Measurements from ENCODE around the gene DOCK4. TPM values are rescaled to one million over a fixed set of nuclear protein-coding genes. Genes with fewer than 3 reads are reported as not detected.
A peak's percentile ranks its signal among the peaks of the same experiment; 100 is the strongest.

The DOCK4 gene
- total and polyA plus RNA-seq, 9 donors: 8.2 to 14.0 (median 10.0) TPM

- 100% methylated on average over 3 of the region's 3 CpGs for WGBS (ENCODE audit: insufficient coverage)
- H3K27ac ChIP-seq (ENCODE audit: low read length): no peak overlapping the region
- H3K4me1 ChIP-seq (ENCODE audit: control insufficient read depth, insufficient read depth, low read length): no peaks in the 10 kb centered on the region
- H3K27me3 ChIP-seq (ENCODE audit: control insufficient read depth, insufficient read depth, low read length): no peaks in the 10 kb centered on the region
- no peaks in the 10 kb centered on the region for H3K9me3 ChIP-seq (replicated peaks; ENCODE audit: control insufficient read depth, low read depth, low read length)
- H3K36me3 ChIP-seq (ENCODE audit: control insufficient read depth, insufficient read depth, low read length): peaks cover 6% of the 10 kb centered on the region
- H3K4me3 ChIP-seq (ENCODE audit: low read length): no peak overlapping the region
- no peak for DNase-seq
These were observed 347.9 kb downstream of the DOCK4 start for GRCh38 chr7:111858331-111858730.

GRCh38 chr7:111855842-111856227 lies 350.4 kb downstream of the DOCK4 start:
- Histone ChIP-seq H3K36me3 (ENCODE audit: control insufficient read depth, insufficient read depth, low read length) (peaks cover 6% of the 10 kb centered on the region), H3K27me3 (ENCODE audit: control insufficient read depth, insufficient read depth, low read length) (no peaks in the 10 kb centered on the region), H3K4me1 (ENCODE audit: control insufficient read depth, insufficient read depth, low read length) (no peaks in the 10 kb centered on the region), H3K27ac (ENCODE audit: low read length) (no peak overlapping the region), H3K4me3 (ENCODE audit: low read length) (no peak overlapping the region), H3K9me3 (replicated peaks; ENCODE audit: control insufficient read depth, low read depth, low read length) (no peaks in the 10 kb centered on the region)
- DNase-seq: peak; percentile 57
- no CpG with 5 or more reads among the region's 5 CpGs for WGBS (ENCODE audit: insufficient coverage)

- WGBS (ENCODE audit: insufficient coverage): 12% methylated on average over 2 of the region's 4 CpGs
- DNase-seq: peak; percentile 85
These were observed 350.9 kb downstream of the DOCK4 start for GRCh38 chr7:111855161-111855841.

DNA sequence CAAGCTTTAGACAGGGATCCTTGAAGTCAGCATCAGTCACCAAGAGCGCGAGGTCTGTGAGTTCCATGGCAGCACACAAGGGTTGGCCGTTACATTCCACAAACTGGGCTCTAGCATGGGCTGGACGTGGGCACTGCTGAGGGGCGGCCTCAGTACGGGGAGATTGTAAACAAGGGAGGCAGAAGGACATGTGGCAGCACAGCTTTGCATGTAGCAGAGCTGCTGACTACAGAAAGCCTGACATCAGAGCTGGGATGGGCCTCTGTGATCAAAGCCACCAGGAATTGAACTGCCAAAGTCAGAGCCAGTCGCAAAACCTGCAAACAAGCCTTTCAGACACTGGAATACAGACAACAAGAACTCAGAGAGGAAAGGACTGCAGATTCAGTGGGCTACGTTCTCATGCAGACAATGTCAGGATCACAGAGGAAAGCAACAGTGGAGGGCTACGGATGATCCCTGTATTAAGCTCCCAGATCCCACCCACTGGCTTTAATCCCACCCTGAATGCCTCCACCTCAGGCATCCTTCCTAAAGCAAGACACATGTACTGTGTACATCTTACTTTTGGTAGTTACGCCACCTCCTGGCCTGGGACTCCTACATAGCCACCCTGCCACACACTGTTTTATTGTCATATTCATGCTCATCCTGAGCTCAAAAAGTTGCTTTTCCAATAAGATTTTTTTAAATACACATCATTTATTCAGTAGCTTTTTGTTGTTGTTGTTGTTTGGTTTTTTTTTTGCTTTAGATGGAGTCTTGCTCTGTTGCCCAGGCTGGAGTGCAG lies 352.8 kb downstream of the DOCK4 start:
- peaks cover 2% of the 10 kb centered on the region for H3K9me3 ChIP-seq (replicated peaks; ENCODE audit: control insufficient read depth, low read depth, low read length)
- H3K4me3 ChIP-seq (ENCODE audit: low read length): no peak overlapping the region
- H3K27me3 ChIP-seq (ENCODE audit: control insufficient read depth, insufficient read depth, low read length): no peaks in the 10 kb centered on the region
- H3K4me1 ChIP-seq (ENCODE audit: control insufficient read depth, insufficient read depth, low read length): no peaks in the 10 kb centered on the region
- 71% methylated on average over 8 of the region's 10 CpGs for WGBS (ENCODE audit: insufficient coverage)
- H3K27ac ChIP-seq (ENCODE audit: low read length): no peak overlapping the region
- no peaks in the 10 kb centered on the region for H3K36me3 ChIP-seq (ENCODE audit: control insufficient read depth, insufficient read depth, low read length)
- peak; percentile 35 for DNase-seq

More at GRCh38 chr7:111855161-111855841, 350.9 kb downstream of the DOCK4 start:
- no peaks in the 10 kb centered on the region for H3K27me3 ChIP-seq (ENCODE audit: control insufficient read depth, insufficient read depth, low read length)
- no peak overlapping the region for H3K27ac ChIP-seq (ENCODE audit: low read length)
- H3K4me1 ChIP-seq (ENCODE audit: control insufficient read depth, insufficient read depth, low read length): no peaks in the 10 kb centered on the region
- peaks cover 5% of the 10 kb centered on the region for H3K36me3 ChIP-seq (ENCODE audit: control insufficient read depth, insufficient read depth, low read length)
- H3K4me3 ChIP-seq (ENCODE audit: low read length): no peak overlapping the region
- no peaks in the 10 kb centered on the region for H3K9me3 ChIP-seq (replicated peaks; ENCODE audit: control insufficient read depth, low read depth, low read length)

DNA sequence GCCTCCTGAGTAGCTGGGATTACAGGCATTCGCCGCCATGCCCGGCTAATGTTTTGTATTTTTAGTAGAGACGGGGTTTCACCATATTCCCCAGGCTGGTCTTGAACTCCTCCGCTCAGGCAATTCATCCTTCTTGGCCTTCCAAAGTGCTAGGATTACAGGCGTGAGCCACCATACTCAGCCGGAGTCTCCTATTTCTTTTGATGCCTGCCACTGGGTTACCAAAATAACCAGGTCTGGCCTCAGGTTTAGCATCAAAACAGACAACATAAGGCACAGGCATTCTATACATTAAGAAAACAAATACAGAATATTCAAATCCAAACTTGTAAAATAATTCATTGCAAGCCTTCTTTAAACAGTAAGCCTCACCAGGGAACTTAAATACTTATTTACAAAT lies 354.1 kb downstream of the DOCK4 start:
- no peak for DNase-seq
- Histone ChIP-seq H3K9me3 (replicated peaks; ENCODE audit: control insufficient read depth, low read depth, low read length) (peaks cover 6% of the 10 kb centered on the region), H3K27me3 (ENCODE audit: control insufficient read depth, insufficient read depth, low read length) (no peaks in the 10 kb centered on the region), H3K4me1 (ENCODE audit: control insufficient read depth, insufficient read depth, low read length) (no peaks in the 10 kb centered on the region), H3K4me3 (ENCODE audit: low read length) (no peak overlapping the region), H3K36me3 (ENCODE audit: control insufficient read depth, insufficient read depth, low read length) (no peaks in the 10 kb centered on the region), H3K27ac (ENCODE audit: low read length) (no peak overlapping the region)
- WGBS (ENCODE audit: insufficient coverage): 83% methylated on average over 4 of the region's 7 CpGs

- Histone ChIP-seq H3K4me1 (ENCODE audit: control insufficient read depth, insufficient read depth, low read length) (no peaks in the 10 kb centered on the region), H3K9me3 (replicated peaks; ENCODE audit: control insufficient read depth, low read depth, low read length) (peaks cover 6% of the 10 kb centered on the region), H3K36me3 (ENCODE audit: control insufficient read depth, insufficient read depth, low read length) (peaks cover 8% of the 10 kb centered on the region), H3K27ac (ENCODE audit: low read length) (no peak overlapping the region), H3K27me3 (ENCODE audit: control insufficient read depth, insufficient read depth, low read length) (no peaks in the 10 kb centered on the region), H3K4me3 (ENCODE audit: low read length) (no peak overlapping the region)
- no peak for DNase-seq
- no CpG with 5 or more reads among the region's 6 CpGs for WGBS (ENCODE audit: insufficient coverage)
These were observed 359.3 kb downstream of the DOCK4 start for GRCh38 chr7:111846898-111847297.

GRCh38 chr7:111845853-111846252 lies 360.3 kb downstream of the DOCK4 start:
- H3K4me1 ChIP-seq (ENCODE audit: control insufficient read depth, insufficient read depth, low read length): no peaks in the 10 kb centered on the region
- no peak overlapping the region for H3K4me3 ChIP-seq (ENCODE audit: low read length)
- peaks cover 6% of the 10 kb centered on the region for H3K9me3 ChIP-seq (replicated peaks; ENCODE audit: control insufficient read depth, low read depth, low read length)
- H3K27me3 ChIP-seq (ENCODE audit: control insufficient read depth, insufficient read depth, low read length): no peaks in the 10 kb centered on the region
- no CpG with 5 or more reads among the region's 4 CpGs for WGBS (ENCODE audit: insufficient coverage)
- H3K36me3 ChIP-seq (ENCODE audit: control insufficient read depth, insufficient read depth, low read length): peaks cover 8% of the 10 kb centered on the region
- DNase-seq: no peak
- H3K27ac ChIP-seq (ENCODE audit: low read length): no peak overlapping the region

DNA sequence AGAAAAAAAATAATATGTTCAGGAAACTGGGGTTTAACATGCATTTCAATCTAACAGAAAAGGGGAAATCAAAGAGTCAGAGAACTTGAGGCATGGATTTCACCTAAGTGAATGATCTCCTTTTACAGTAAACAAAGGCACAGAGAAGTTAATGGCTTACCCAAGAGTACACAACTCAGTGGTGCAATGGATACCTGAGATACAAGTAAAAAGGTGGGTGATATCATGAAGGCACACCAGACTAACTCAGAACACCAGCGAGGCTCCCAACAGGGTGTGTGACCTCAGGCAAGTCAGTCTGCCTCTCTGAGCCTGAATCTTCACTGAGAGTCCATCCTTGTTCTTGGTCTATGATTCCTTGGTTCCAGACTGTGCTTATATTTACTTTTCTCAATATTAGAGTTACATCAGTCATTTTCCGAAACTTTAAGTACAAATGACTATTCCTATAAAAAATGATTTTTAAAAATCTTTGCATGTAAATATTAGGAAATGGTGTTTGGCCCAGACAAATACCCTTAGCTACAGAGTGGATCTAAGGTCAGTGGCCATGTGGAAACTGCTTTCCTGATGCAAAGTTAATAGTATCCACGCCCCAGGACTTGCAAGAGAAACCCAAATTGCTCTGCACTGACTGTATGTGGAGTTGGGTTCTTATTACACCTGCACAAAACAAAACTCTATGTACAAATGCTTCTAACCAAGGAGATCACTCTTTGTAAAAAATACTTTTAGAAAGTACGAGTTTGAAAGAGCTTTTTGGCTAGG lies 361.1 kb downstream of the DOCK4 start:
- H3K4me1 ChIP-seq (ENCODE audit: control insufficient read depth, insufficient read depth, low read length): no peaks in the 10 kb centered on the region
- H3K4me3 ChIP-seq (ENCODE audit: low read length): no peak overlapping the region
- peaks cover 8% of the 10 kb centered on the region for H3K36me3 ChIP-seq (ENCODE audit: control insufficient read depth, insufficient read depth, low read length)
- DNase-seq: no peak
- no peak overlapping the region for H3K27ac ChIP-seq (ENCODE audit: low read length)
- H3K27me3 ChIP-seq (ENCODE audit: control insufficient read depth, insufficient read depth, low read length): no peaks in the 10 kb centered on the region
- WGBS (ENCODE audit: insufficient coverage): no CpG with 5 or more reads among the region's 4 CpGs
- H3K9me3 ChIP-seq (replicated peaks; ENCODE audit: control insufficient read depth, low read depth, low read length): peaks cover 6% of the 10 kb centered on the region

GRCh38 chr7:111842491-111842890 lies 363.7 kb downstream of the DOCK4 start:
- peaks cover 8% of the 10 kb centered on the region for H3K36me3 ChIP-seq (ENCODE audit: control insufficient read depth, insufficient read depth, low read length)
- H3K27ac ChIP-seq (ENCODE audit: low read length): no peak overlapping the region
- no peaks in the 10 kb centered on the region for H3K27me3 ChIP-seq (ENCODE audit: control insufficient read depth, insufficient read depth, low read length)
- H3K9me3 ChIP-seq (replicated peaks; ENCODE audit: control insufficient read depth, low read depth, low read length): no peaks in the 10 kb centered on the region
- no peak overlapping the region for H3K4me3 ChIP-seq (ENCODE audit: low read length)
- H3K4me1 ChIP-seq (ENCODE audit: control insufficient read depth, insufficient read depth, low read length): no peaks in the 10 kb centered on the region
- no peak for DNase-seq
- no CpG with 5 or more reads among the region's 3 CpGs for WGBS (ENCODE audit: insufficient coverage)

DNA sequence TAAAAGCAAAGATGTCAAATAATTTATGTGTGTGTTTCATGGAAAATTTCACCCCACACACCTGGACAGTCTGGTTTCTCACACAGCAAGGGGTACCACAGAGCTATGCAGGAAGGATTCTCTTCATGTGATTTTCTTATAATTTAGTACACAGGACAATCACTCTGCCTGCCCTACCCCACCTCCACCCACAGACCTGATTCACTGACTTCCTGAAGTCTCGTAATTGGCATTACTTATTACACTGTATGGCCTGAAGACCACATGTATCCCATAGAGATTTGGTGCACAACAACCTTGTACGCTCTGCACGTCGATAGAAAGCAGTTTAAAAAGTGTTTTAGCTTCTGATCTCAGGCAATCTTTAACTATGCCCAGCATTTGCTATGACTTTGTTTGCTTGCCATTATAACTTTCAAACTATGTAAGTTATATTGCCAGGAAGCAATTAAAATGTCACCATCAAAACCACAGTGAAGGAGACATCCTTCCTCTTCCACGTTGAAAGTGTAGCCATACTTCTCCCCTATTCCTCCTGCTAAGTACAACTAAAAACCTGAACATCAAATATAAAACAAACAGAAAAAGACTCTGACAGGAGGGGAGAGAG lies 364.5 kb downstream of the DOCK4 start:
- no peak overlapping the region for H3K27ac ChIP-seq (ENCODE audit: low read length)
- H3K27me3 ChIP-seq (ENCODE audit: control insufficient read depth, insufficient read depth, low read length): no peaks in the 10 kb centered on the region
- H3K36me3 ChIP-seq (ENCODE audit: control insufficient read depth, insufficient read depth, low read length): peaks cover 8% of the 10 kb centered on the region
- no peaks in the 10 kb centered on the region for H3K9me3 ChIP-seq (replicated peaks; ENCODE audit: control insufficient read depth, low read depth, low read length)
- no peak overlapping the region for H3K4me3 ChIP-seq (ENCODE audit: low read length)
- no peaks in the 10 kb centered on the region for H3K4me1 ChIP-seq (ENCODE audit: control insufficient read depth, insufficient read depth, low read length)
- no CpG with 5 or more reads among the region's 5 CpGs for WGBS (ENCODE audit: insufficient coverage)
- no peak for DNase-seq
